GM19452 (cell line): ENCODE measurements around the gene YDJC.
"Not testable (repeated sequence)": the region's sequence is repeated elsewhere in the genome, so short reads cannot be mapped to it uniquely, and the experiment has no call there.

Experiments
- ATAC-seq: cut with Tn5 transposase; IDR thresholded peaks from one replicate; pipeline ENCODE4 v1.9.1; 2021; ENCODE audit not compliant: unreplicated experiment

Gene YDJC

GRCh38 chr22:21609556-21610157 is 20.2 kb downstream of the YDJC start:
- ATAC-seq: not testable (repeated sequence)

- ATAC-seq: no peak
Observed at GRCh38 chr22:21606775-21607174, 23.0 kb downstream of the YDJC start.

GRCh38 chr22:21605887-21606564 is 23.8 kb downstream of the YDJC start:
- no peak for ATAC-seq

- no peak for ATAC-seq
Observed at GRCh38 chr22:21603973-21604372, 25.8 kb downstream of the YDJC start.

- no peak for ATAC-seq
Observed at GRCh38 chr22:21602579-21602978, 27.2 kb downstream of the YDJC start.

- no peak for ATAC-seq
Observed at GRCh38 chr22:21599053-21599893, 30.5 kb downstream of the YDJC start.

- no peak for ATAC-seq
Observed at GRCh38 chr22:21598302-21598701, 31.5 kb downstream of the YDJC start.

GRCh38 chr22:21596356-21597135 is 33.3 kb downstream of the YDJC start:
- not testable (repeated sequence) for ATAC-seq

- ATAC-seq: no peak
Observed at GRCh38 chr22:21594865-21595452, 34.9 kb downstream of the YDJC start.

GRCh38 chr22:21593406-21594232 is 36.2 kb downstream of the YDJC start:
- ATAC-seq: no peak

- ATAC-seq: no peak
Observed at GRCh38 chr22:21592422-21592821, 37.4 kb downstream of the YDJC start.

GRCh38 chr22:21591695-21592094 is 38.1 kb downstream of the YDJC start:
- no peak for ATAC-seq

- ATAC-seq: no peak
Observed at GRCh38 chr22:21590809-21591641, 38.8 kb downstream of the YDJC start.

- no peak for ATAC-seq
Observed at GRCh38 chr22:21589396-21589795, 40.4 kb downstream of the YDJC start.

- ATAC-seq: peak; percentile 94
Observed at GRCh38 chr22:21587803-21588611, 41.8 kb downstream of the YDJC start.

GRCh38 chr22:21585389-21585788 is 44.4 kb downstream of the YDJC start:
- no peak for ATAC-seq

GRCh38 chr22:21582801-21583740 is 46.8 kb downstream of the YDJC start:
- ATAC-seq: no peak
